Esophagus muscularis mucosa (tissue), 4 donors: ENCODE data around the gene AOX1.

ENCODE experiments used
- CTCF ChIP-seq, 3 experiments: fragments of 200-600 bp in 2 of 3; fragments of 450-650 bp in 1 of 3; sonication (generic) in 2 of 3; IDR thresholded peaks; one replicate each; pipeline ENCODE4 v1.5.1; 2017 to 2019; ENCODE audit warnings: antibody characterized with exemption in 3 of 3, mild to moderate bottlenecking in 2 of 3, moderate library complexity in 1 of 3
- EP300 ChIP-seq: sonication (generic); formaldehyde crosslinking; IDR thresholded peaks from one replicate; pipeline ENCODE4 v1.6.1; 2017; ENCODE audit warnings: antibody characterized with exemption
- POLR2A ChIP-seq: fragments of 450-650 bp; IDR thresholded peaks from one replicate; pipeline ENCODE4 v1.6.1; 2017; ENCODE audit warnings: antibody characterized with exemption, moderate library complexity, mild to moderate bottlenecking, low read depth
- POLR2AphosphoS5 ChIP-seq, 2 donors: sonication (generic); formaldehyde crosslinking; IDR thresholded peaks; one replicate each; pipeline ENCODE4 v1.6.1; 2017; ENCODE audit warnings: antibody characterized with exemption in 2 of 2

- TF ChIP-seq POLR2AphosphoS5 (IDR thresholded peaks at IDR 0.05), result no peak
- no peak for TF ChIP-seq CTCF (IDR thresholded peaks at IDR 0.05)
- no peak for TF ChIP-seq POLR2A
- no peak for TF ChIP-seq EP300
These were observed 48.6 kb downstream of the AOX1 start for GRCh38 chr2:200634231-200634964.
